Lung microvascular endothelial cell (primary cell): Measurements from ENCODE around the gene PACSIN1. TPM values are rescaled to one million over a fixed set of nuclear protein-coding genes. Genes with fewer than 3 reads are reported as not detected.

Source experiments
- DNase-seq, 2 donors: peaks; one replicate each; pipeline versions ENCODE4 v3.0.0 to v3.0.0-alpha.2; 2010; ENCODE audit warnings: low read depth in 2 of 2
- total RNA-seq: library from RNA; depleted of rRNA; stranded (reverse); fragments of >200 nt; gene quantifications from 2 replicates; pipeline ENCODE4 v1.2.1, GENCODE V29; 2014

Gene PACSIN1
- not detected in 2 replicates for total RNA-seq

GRCh38 chr6:34465531-34466241 is at the start of gene PACSIN1:
Gene PACSIN1 (plus strand): TSS chr6:34466076. CDS start chr6:34526306, 60,230 bp downstream.
- no peak for DNase-seq

GRCh38 chr6:34416877-34417371 is 49.0 kb upstream of the PACSIN1 start:
- no peak for DNase-seq

GRCh38 chr6:34418367-34418766 is 47.5 kb upstream of the PACSIN1 start:
- no peak for DNase-seq

- DNase-seq, result peak in 1 of 2 donors; percentile 26
These were observed 42.6 kb upstream of the PACSIN1 start for GRCh38 chr6:34423254-34423653.

- no peak for DNase-seq
These were observed 41.4 kb upstream of the PACSIN1 start for GRCh38 chr6:34424200-34425131.

GRCh38 chr6:34425132-34425497 is 40.8 kb upstream of the PACSIN1 start:
- DNase-seq, result peak; percentile 31 to 48

GRCh38 chr6:34425498-34426410 is 40.1 kb upstream of the PACSIN1 start, which contains the start of gene RPS10:
Gene RPS10 (minus strand): TSS chr6:34426069. CDS start chr6:34425221, 848 bp downstream.
- DNase-seq, result peak; percentile 95 to 96

GRCh38 chr6:34435916-34436315 is 30.0 kb upstream of the PACSIN1 start:
- no peak for DNase-seq

- no peak for DNase-seq
These were observed 28.9 kb upstream of the PACSIN1 start for GRCh38 chr6:34436803-34437643.

GRCh38 chr6:34437644-34437970 is 28.3 kb upstream of the PACSIN1 start:
- no peak for DNase-seq

GRCh38 chr6:34438705-34439104 is 27.2 kb upstream of the PACSIN1 start:
- no peak for DNase-seq

GRCh38 chr6:34439442-34439841 is 26.4 kb upstream of the PACSIN1 start:
- DNase-seq, result no peak

- DNase-seq, result no peak
These were observed 24.4 kb upstream of the PACSIN1 start for GRCh38 chr6:34441526-34441925.

GRCh38 chr6:34445313-34445860 is 20.5 kb upstream of the PACSIN1 start:
- DNase-seq, result no peak

- no peak for DNase-seq
These were observed 18.5 kb upstream of the PACSIN1 start for GRCh38 chr6:34447386-34447785.

- no peak for DNase-seq
These were observed 18.0 kb upstream of the PACSIN1 start for GRCh38 chr6:34447910-34448309.

- no peak for DNase-seq
These were observed 14.7 kb upstream of the PACSIN1 start for GRCh38 chr6:34451192-34451591.

GRCh38 chr6:34455831-34456230 is 10.0 kb upstream of the PACSIN1 start:
- no peak for DNase-seq

GRCh38 chr6:34457382-34457741 is 8.5 kb upstream of the PACSIN1 start:
- no peak for DNase-seq
